ENCODE results near the gene PDZRN4.
A peak's percentile ranks its signal among the peaks of the same experiment; 100 is the strongest.
"Not testable (repeated sequence)": the region's sequence is repeated elsewhere in the genome, so short reads cannot be mapped to it uniquely, and the experiment has no call there.

Gene PDZRN4

DNA sequence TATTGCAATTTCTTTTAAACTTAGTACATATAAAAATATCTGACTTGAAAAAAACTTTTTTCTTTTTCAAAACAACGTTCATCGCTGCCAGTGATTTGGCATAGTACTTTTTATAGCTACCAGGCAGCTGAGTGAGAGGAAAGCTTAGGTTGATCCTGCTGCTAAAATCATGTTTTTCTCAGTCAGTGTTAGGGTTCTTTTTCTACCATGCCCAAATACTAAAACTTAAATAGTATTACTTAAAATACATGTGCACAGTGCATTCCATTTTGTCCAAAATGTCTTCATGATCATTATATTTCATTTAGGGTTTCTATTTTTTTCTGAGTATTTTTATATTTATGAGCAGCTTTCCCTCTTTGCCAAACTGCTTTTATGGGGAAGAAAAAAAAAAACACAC is 123.8 kb downstream of the PDZRN4 start:
- Histone ChIP-seq H3K27me3 (replicated peaks in 2 of 5; ENCODE audit: control insufficient read depth in 4 of 5, insufficient read depth in 5 of 5, low read length in 4 of 5) (no peaks in the 10 kb centered on the region), H3K4me3 (ENCODE audit: control insufficient read depth in 1 of 7, extremely low read depth in 1 of 7, insufficient read depth in 4 of 7, low read depth in 2 of 7, low read length in 6 of 7) (no peak overlapping the region), H3K4me1 (ENCODE audit: control extremely low read depth in 1 of 4, control insufficient read depth in 4 of 4, insufficient read depth in 4 of 4, low read length in 3 of 4) (no peaks in the 10 kb centered on the region), H3K27ac (ENCODE audit: insufficient read depth in 1 of 2, low read depth in 1 of 2, low read length in 2 of 2, poor library complexity in 1 of 2, severe bottlenecking in 2 of 2) (no peak overlapping the region), H3K36me3 (ENCODE audit: control insufficient read depth in 4 of 4, insufficient read depth in 4 of 4, low read length in 3 of 4) (no peaks in the 10 kb centered on the region), H3K9me3 (ENCODE audit: control extremely low read depth in 1 of 5, control insufficient read depth in 4 of 5, insufficient read depth in 2 of 5, low read depth in 1 of 5, low read length in 4 of 5) (peaks cover 0 to 1% (median 0%) of the 10 kb centered on the region in 5 experiments)
- no CpG with 5 or more reads among the region's 2 CpGs for WGBS (ENCODE audit: insufficient coverage)
- POLR2A ChIA-PET, result no interaction called here
- CTCF ChIA-PET, result no interaction called here
- DNase-seq, result no peak

DNA sequence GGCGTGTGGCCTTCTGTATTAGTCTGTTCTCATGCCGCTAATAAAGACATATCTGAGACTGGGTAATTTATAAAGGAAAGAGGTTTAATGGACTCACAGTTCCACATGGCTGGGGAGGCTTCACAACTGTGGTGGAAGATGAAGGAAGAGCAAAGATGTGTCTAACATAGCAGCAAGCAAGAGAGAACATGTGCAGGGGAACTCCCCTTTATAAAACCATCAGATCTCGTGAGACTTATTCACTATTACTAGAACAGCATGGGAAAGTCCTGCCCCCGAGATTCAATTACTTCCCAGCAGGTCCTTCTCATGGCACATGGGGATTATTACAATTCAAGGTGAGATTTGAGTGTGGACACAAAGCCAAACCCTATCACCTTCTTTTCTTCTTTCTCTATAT is 124.3 kb downstream of the PDZRN4 start:
- 100% methylated on average over 3 of the region's 4 CpGs for WGBS (ENCODE audit: insufficient coverage)
- H3K4me1 ChIP-seq (ENCODE audit: control extremely low read depth in 1 of 4, control insufficient read depth in 4 of 4, insufficient read depth in 4 of 4, low read length in 3 of 4); H3K4me3 ChIP-seq (ENCODE audit: control insufficient read depth in 1 of 7, extremely low read depth in 1 of 7, insufficient read depth in 4 of 7, low read depth in 2 of 7, low read length in 6 of 7); POLR2A ChIA-PET; DNase-seq; H3K36me3 ChIP-seq (ENCODE audit: control insufficient read depth in 4 of 4, insufficient read depth in 4 of 4, low read length in 3 of 4); H3K27ac ChIP-seq (ENCODE audit: insufficient read depth in 1 of 2, low read depth in 1 of 2, low read length in 2 of 2, poor library complexity in 1 of 2, severe bottlenecking in 2 of 2); H3K27me3 ChIP-seq (replicated peaks in 2 of 5; ENCODE audit: control insufficient read depth in 4 of 5, insufficient read depth in 5 of 5, low read length in 4 of 5); CTCF ChIA-PET; H3K9me3 ChIP-seq (ENCODE audit: control extremely low read depth in 1 of 5, control insufficient read depth in 4 of 5, insufficient read depth in 2 of 5, low read depth in 1 of 5, low read length in 4 of 5): not testable (repeated sequence)

- H3K27ac ChIP-seq (ENCODE audit: insufficient read depth in 1 of 2, low read depth in 1 of 2, low read length in 2 of 2, poor library complexity in 1 of 2, severe bottlenecking in 2 of 2), result no peak overlapping the region
- 20% methylated on average over 1 of the region's 3 CpGs for WGBS (ENCODE audit: insufficient coverage)
- POLR2A ChIA-PET, result no interaction called here
- H3K27me3 ChIP-seq (replicated peaks in 2 of 5; ENCODE audit: control insufficient read depth in 4 of 5, insufficient read depth in 5 of 5, low read length in 4 of 5), result no peaks in the 10 kb centered on the region
- peaks cover 12 to 24% (median 19%) of the 10 kb centered on the region in 4 experiments for H3K4me1 ChIP-seq (ENCODE audit: control extremely low read depth in 1 of 4, control insufficient read depth in 4 of 4, insufficient read depth in 4 of 4, low read length in 3 of 4)
- H3K9me3 ChIP-seq (ENCODE audit: control extremely low read depth in 1 of 5, control insufficient read depth in 4 of 5, insufficient read depth in 2 of 5, low read depth in 1 of 5, low read length in 4 of 5), result no peaks in the 10 kb centered on the region
- CTCF ChIA-PET, result no interaction called here
- DNase-seq, result peak; percentile 29 to 76 (median 43)
- H3K36me3 ChIP-seq (ENCODE audit: control insufficient read depth in 4 of 4, insufficient read depth in 4 of 4, low read length in 3 of 4), result no peaks in the 10 kb centered on the region
- H3K4me3 ChIP-seq (ENCODE audit: control insufficient read depth in 1 of 7, extremely low read depth in 1 of 7, insufficient read depth in 4 of 7, low read depth in 2 of 7, low read length in 6 of 7), result no peak overlapping the region
These were observed 137.2 kb downstream of the PDZRN4 start for GRCh38 chr12:41325336-41325735.

- peak overlapping the region in 2 of 7 experiments; percentile 30 to 37 for H3K4me3 ChIP-seq (ENCODE audit: control insufficient read depth in 1 of 7, extremely low read depth in 1 of 7, insufficient read depth in 4 of 7, low read depth in 2 of 7, low read length in 6 of 7)
- ChIA-PET POLR2A (no interaction called here), CTCF (no interaction called here)
- peak overlapping the region; percentile 62 to 74 for H3K27ac ChIP-seq (ENCODE audit: insufficient read depth in 1 of 2, low read depth in 1 of 2, low read length in 2 of 2, poor library complexity in 1 of 2, severe bottlenecking in 2 of 2)
- peaks cover 12 to 24% (median 19%) of the 10 kb centered on the region in 4 experiments for H3K4me1 ChIP-seq (ENCODE audit: control extremely low read depth in 1 of 4, control insufficient read depth in 4 of 4, insufficient read depth in 4 of 4, low read length in 3 of 4)
- DNase-seq, result peak; percentile 7 to 76 (median 56)
- peaks cover 0 to 1% (median 0%) of the 10 kb centered on the region in 5 experiments for H3K9me3 ChIP-seq (ENCODE audit: control extremely low read depth in 1 of 5, control insufficient read depth in 4 of 5, insufficient read depth in 2 of 5, low read depth in 1 of 5, low read length in 4 of 5)
- WGBS (ENCODE audit: insufficient coverage), result 21% methylated on average over 2 of the region's 4 CpGs
- no peaks in the 10 kb centered on the region for H3K27me3 ChIP-seq (replicated peaks in 2 of 5; ENCODE audit: control insufficient read depth in 4 of 5, insufficient read depth in 5 of 5, low read length in 4 of 5)
- H3K36me3 ChIP-seq (ENCODE audit: control insufficient read depth in 4 of 4, insufficient read depth in 4 of 4, low read length in 3 of 4), result no peaks in the 10 kb centered on the region
These were observed 139.2 kb downstream of the PDZRN4 start for GRCh38 chr12:41327096-41327895.

- ChIA-PET POLR2A (no interaction called here), CTCF (interaction anchor here (1.2 kb wide), 1 partner anchor 15 kb away, joined by 3 read pairs; no protein-coding TSS in a partner anchor)
- Histone ChIP-seq H3K9me3 (ENCODE audit: control extremely low read depth in 1 of 5, control insufficient read depth in 4 of 5, insufficient read depth in 2 of 5, low read depth in 1 of 5, low read length in 4 of 5) (peaks cover 0 to 2% (median 0%) of the 10 kb centered on the region in 5 experiments), H3K4me3 (ENCODE audit: control insufficient read depth in 1 of 7, extremely low read depth in 1 of 7, insufficient read depth in 4 of 7, low read depth in 2 of 7, low read length in 6 of 7) (no peak overlapping the region), H3K4me1 (ENCODE audit: control extremely low read depth in 1 of 4, control insufficient read depth in 4 of 4, insufficient read depth in 4 of 4, low read length in 3 of 4) (no peaks in the 10 kb centered on the region), H3K36me3 (ENCODE audit: control insufficient read depth in 4 of 4, insufficient read depth in 4 of 4, low read length in 3 of 4) (no peaks in the 10 kb centered on the region), H3K27me3 (replicated peaks in 2 of 5; ENCODE audit: control insufficient read depth in 4 of 5, insufficient read depth in 5 of 5, low read length in 4 of 5) (no peaks in the 10 kb centered on the region), H3K27ac (ENCODE audit: insufficient read depth in 1 of 2, low read depth in 1 of 2, low read length in 2 of 2, poor library complexity in 1 of 2, severe bottlenecking in 2 of 2) (no peak overlapping the region)
- no CpG with 5 or more reads among the region's 1 CpG for WGBS (ENCODE audit: insufficient coverage)
- DNase-seq, result no peak
These were observed 145.9 kb downstream of the PDZRN4 start for GRCh38 chr12:41333974-41334373.

DNA sequence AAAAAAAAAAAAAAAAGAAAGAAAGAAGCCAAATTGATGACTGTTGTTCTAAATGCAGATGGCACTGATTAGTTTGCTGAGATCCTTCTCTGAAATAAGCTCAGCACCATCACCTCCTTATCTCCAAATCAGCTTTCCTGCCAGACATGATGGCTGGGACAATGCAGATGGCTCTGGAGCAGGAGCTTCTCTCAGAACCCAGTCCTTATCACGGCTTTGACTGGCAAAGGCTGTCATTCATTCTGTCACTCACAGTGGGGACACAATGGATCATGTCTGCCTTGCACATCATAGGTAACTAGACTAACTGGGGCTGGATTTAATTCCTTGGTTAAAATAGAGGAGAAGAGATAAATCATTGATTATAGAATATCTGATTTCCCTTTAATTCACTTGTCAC is 146.3 kb downstream of the PDZRN4 start:
- no peak for DNase-seq
- CTCF ChIA-PET, result interaction anchor here (1.2 kb wide), 1 partner anchor 14 kb away, joined by 3 read pairs; no protein-coding TSS in a partner anchor
- Histone ChIP-seq H3K27ac (ENCODE audit: insufficient read depth in 1 of 2, low read depth in 1 of 2, low read length in 2 of 2, poor library complexity in 1 of 2, severe bottlenecking in 2 of 2) (no peak overlapping the region), H3K4me1 (ENCODE audit: control extremely low read depth in 1 of 4, control insufficient read depth in 4 of 4, insufficient read depth in 4 of 4, low read length in 3 of 4) (peaks cover 0 to 2% (median under 1%) of the 10 kb centered on the region in 4 experiments), H3K4me3 (ENCODE audit: control insufficient read depth in 1 of 7, extremely low read depth in 1 of 7, insufficient read depth in 4 of 7, low read depth in 2 of 7, low read length in 6 of 7) (no peak overlapping the region), H3K9me3 (ENCODE audit: control extremely low read depth in 1 of 5, control insufficient read depth in 4 of 5, insufficient read depth in 2 of 5, low read depth in 1 of 5, low read length in 4 of 5) (peaks cover 0 to 2% (median 0%) of the 10 kb centered on the region in 5 experiments), H3K27me3 (replicated peaks in 2 of 5; ENCODE audit: control insufficient read depth in 4 of 5, insufficient read depth in 5 of 5, low read length in 4 of 5) (no peaks in the 10 kb centered on the region), H3K36me3 (ENCODE audit: control insufficient read depth in 4 of 4, insufficient read depth in 4 of 4, low read length in 3 of 4) (no peaks in the 10 kb centered on the region)
- 73% methylated on average over 1 of the region's 1 CpG for WGBS (ENCODE audit: insufficient coverage)
- POLR2A ChIA-PET, result no interaction called here

GRCh38 chr12:41336041-41336549 is 148.0 kb downstream of the PDZRN4 start:
- DNase-seq, result no peak

More at GRCh38 chr12:41336041-41336549, 148.0 kb downstream of the PDZRN4 start:
- Histone ChIP-seq H3K4me3 (ENCODE audit: control insufficient read depth in 1 of 7, extremely low read depth in 1 of 7, insufficient read depth in 4 of 7, low read depth in 2 of 7, low read length in 6 of 7) (no peak overlapping the region), H3K36me3 (ENCODE audit: control insufficient read depth in 4 of 4, insufficient read depth in 4 of 4, low read length in 3 of 4) (no peaks in the 10 kb centered on the region), H3K27ac (ENCODE audit: insufficient read depth in 1 of 2, low read depth in 1 of 2, low read length in 2 of 2, poor library complexity in 1 of 2, severe bottlenecking in 2 of 2) (no peak overlapping the region), H3K27me3 (replicated peaks in 2 of 5; ENCODE audit: control insufficient read depth in 4 of 5, insufficient read depth in 5 of 5, low read length in 4 of 5) (no peaks in the 10 kb centered on the region), H3K4me1 (ENCODE audit: control extremely low read depth in 1 of 4, control insufficient read depth in 4 of 4, insufficient read depth in 4 of 4, low read length in 3 of 4) (peaks cover 0 to 11% (median 4%) of the 10 kb centered on the region in 4 experiments), H3K9me3 (ENCODE audit: control extremely low read depth in 1 of 5, control insufficient read depth in 4 of 5, insufficient read depth in 2 of 5, low read depth in 1 of 5, low read length in 4 of 5) (peaks cover 0 to 6% (median 0%) of the 10 kb centered on the region in 5 experiments)
- CTCF ChIA-PET, result interaction anchor here (1.2 kb wide), 1 partner anchor 1036 kb away, joined by 4 read pairs; no protein-coding TSS in a partner anchor
- POLR2A ChIA-PET, result no interaction called here
- WGBS (ENCODE audit: insufficient coverage), result 100% methylated on average over 1 of the region's 3 CpGs
